Smooth muscle cell of the coronary artery (primary cell): Measurements from ENCODE around the gene TMEM95. TPM values are rescaled to one million over a fixed set of nuclear protein-coding genes. Genes with fewer than 3 reads are reported as not detected.

Source experiments
- total RNA-seq: library from RNA; depleted of rRNA; stranded (reverse); fragments of >200 nt; gene quantifications from 2 replicates; pipeline ENCODE4 v1.2.3, GENCODE V29; 2014; ENCODE audit warnings: low replicate concordance

The TMEM95 gene
- not detected in 2 replicates for total RNA-seq

GRCh38 chr17:7355053-7355452 lies at the start of gene TMEM95:
TMEM95 (plus strand) TSS chr17:7355156; CDS start chr17:7355205, 49 bp downstream.

GRCh38 chr17:7306911-7307685 lies 47.9 kb upstream of the TMEM95 start, which contains the start of gene EIF5A:
EIF5A (plus strand) TSS chr17:7307628; CDS start chr17:7309636, 2,008 bp downstream.

GRCh38 chr17:7314719-7315569 lies 40.0 kb upstream of the TMEM95 start, which contains the start of gene GPS2:
GPS2 (minus strand) TSS chr17:7315360; CDS start chr17:7315052, 308 bp downstream.

GRCh38 chr17:7328840-7329373 lies 26.0 kb upstream of the TMEM95 start, which contains the start of gene NEURL4:
NEURL4 (minus strand) TSS chr17:7329335; CDS start chr17:7329312, 23 bp downstream.

GRCh38 chr17:7336240-7337175 lies 18.4 kb upstream of the TMEM95 start, which contains the start of gene ACAP1:
ACAP1 (plus strand) TSS chr17:7336529; CDS start chr17:7336735, 206 bp downstream.

GRCh38 chr17:7351665-7352502 lies 3.1 kb upstream of the TMEM95 start, which contains the start of gene KCTD11:
KCTD11 (plus strand) TSS chr17:7352162.

GRCh38 chr17:7380855-7381683 lies 26.1 kb downstream of the TMEM95 start, which contains the start of gene TNK1:
TNK1 (plus strand) TSS chr17:7381089; CDS start chr17:7382927, 1,838 bp downstream.

GRCh38 chr17:7394452-7395191 lies 39.7 kb downstream of the TMEM95 start, which contains the start of gene PLSCR3:
PLSCR3 (minus strand) TSS chr17:7394525; CDS start chr17:7394110, 415 bp downstream.

GRCh38 chr17:7403977-7404736 lies 49.2 kb downstream of the TMEM95 start, which contains the start of gene TMEM256:
TMEM256 (minus strand) TSS chr17:7404097; CDS start chr17:7404084, 13 bp downstream.

Other genes starting within 250 kb of the TMEM95 start
- not detected in 2 replicates for gene ASGR2, start 240.3 kb upstream of the TMEM95 start, total RNA-seq
- gene ASGR1, start 175.8 kb upstream of the TMEM95 start, total RNA-seq, result under 0.01 and 0.68 TPM in 2 replicates
- 8.3 and 20.8 TPM in 2 replicates for gene DLG4, start 135.3 kb upstream of the TMEM95 start, total RNA-seq
- 248 and 288 TPM in 2 replicates for gene ACADVL, start 135.2 kb upstream of the TMEM95 start, total RNA-seq
- gene DVL2, start 120.6 kb upstream of the TMEM95 start, total RNA-seq, result 56.3 and 89.0 TPM in 2 replicates
- 38.3 and 41.2 TPM in 2 replicates for gene PHF23, start 115.7 kb upstream of the TMEM95 start, total RNA-seq
- gene GABARAP, start 112.7 kb upstream of the TMEM95 start, total RNA-seq, result 180 and 222 TPM in 2 replicates
- 16.7 and 21.2 TPM in 2 replicates for gene CTDNEP1, start 103.4 kb upstream of the TMEM95 start, total RNA-seq
- 20.6 and 25.9 TPM in 2 replicates for gene ELP5, start 102.9 kb upstream of the TMEM95 start, total RNA-seq
- gene CLDN7, start 92.7 kb upstream of the TMEM95 start, total RNA-seq, result 0.70 and 1.6 TPM in 2 replicates
- gene SLC2A4, start 73.4 kb upstream of the TMEM95 start, total RNA-seq, result 0.08 and 0.12 TPM in 2 replicates
- not detected in 2 replicates for gene YBX2, start 60.5 kb upstream of the TMEM95 start, total RNA-seq
- gene EIF5A, start 47.5 kb upstream of the TMEM95 start, total RNA-seq, result 688 and 774 TPM in 2 replicates
- 21.7 and 32.9 TPM in 2 replicates for gene GPS2, start 39.8 kb upstream of the TMEM95 start, total RNA-seq
- gene NEURL4, start 25.8 kb upstream of the TMEM95 start, total RNA-seq, result 16.8 and 28.4 TPM in 2 replicates
- 1.3 and 4.3 TPM in 2 replicates for gene ACAP1, start 18.6 kb upstream of the TMEM95 start, total RNA-seq
- gene KCTD11, start 3.0 kb upstream of the TMEM95 start, total RNA-seq, result 4.9 and 10.4 TPM in 2 replicates
- 0.08 and 0.35 TPM in 2 replicates for gene TNK1, start 25.9 kb downstream of the TMEM95 start, total RNA-seq
- 8.5 and 23.2 TPM in 2 replicates for gene PLSCR3, start 39.4 kb downstream of the TMEM95 start, total RNA-seq
- 42.7 and 135 TPM in 2 replicates for gene TMEM256, start 48.9 kb downstream of the TMEM95 start, total RNA-seq
- 3.7 and 5.0 TPM in 2 replicates for gene NLGN2, start 52.7 kb downstream of the TMEM95 start, total RNA-seq
- not detected in 2 replicates for gene SPEM1, start 65.2 kb downstream of the TMEM95 start, total RNA-seq
- not detected in 2 replicates for gene SPEM2, start 70.5 kb downstream of the TMEM95 start, total RNA-seq
- not detected in 2 replicates for gene SPEM3, start 73.7 kb downstream of the TMEM95 start, total RNA-seq
- 0.94 and 4.4 TPM in 2 replicates for gene TMEM102, start 80.3 kb downstream of the TMEM95 start, total RNA-seq
- 2.6 and 5.4 TPM in 2 replicates for gene FGF11, start 84.4 kb downstream of the TMEM95 start, total RNA-seq
- 7.1 and 9.6 TPM in 2 replicates for gene CHRNB1, start 89.9 kb downstream of the TMEM95 start, total RNA-seq
- 9.2 and 9.8 TPM in 2 replicates for gene ZBTB4, start 124.5 kb downstream of the TMEM95 start, total RNA-seq
- not detected in 2 replicates for gene SLC35G6, start 126.3 kb downstream of the TMEM95 start, total RNA-seq
- 62.8 and 87.6 TPM in 2 replicates for gene POLR2A, start 129.2 kb downstream of the TMEM95 start, total RNA-seq
- 3.9 TPM in 2 replicates for gene TNFSF12, start 193.9 kb downstream of the TMEM95 start, total RNA-seq
- gene TNFSF13, start 203.6 kb downstream of the TMEM95 start, total RNA-seq, result 0.59 and 1.1 TPM in 2 replicates
- gene SENP3, start 206.8 kb downstream of the TMEM95 start, total RNA-seq, result 45.4 and 76.6 TPM in 2 replicates
- gene CD68, start 224.5 kb downstream of the TMEM95 start, total RNA-seq, result 4.7 and 22.3 TPM in 2 replicates
- 48.6 and 59.0 TPM in 2 replicates for gene MPDU1, start 228.7 kb downstream of the TMEM95 start, total RNA-seq
- 0.23 TPM in 1 of 2 replicates, not detected in the other for gene SOX15, start 234.9 kb downstream of the TMEM95 start, total RNA-seq